CD4-positive, alpha-beta T cell treated with Interleukin-17A for 4 hours (primary cell): ENCODE results near the gene CCDC88B.
A peak's percentile ranks its signal among the peaks of the same experiment; 100 is the strongest.

Source experiments
- DNase-seq: peaks from one replicate; pipeline ENCODE4 v3.0.0-alpha.2; 2020; ENCODE audit warnings: mixed read lengths

CCDC88B gene

DNA sequence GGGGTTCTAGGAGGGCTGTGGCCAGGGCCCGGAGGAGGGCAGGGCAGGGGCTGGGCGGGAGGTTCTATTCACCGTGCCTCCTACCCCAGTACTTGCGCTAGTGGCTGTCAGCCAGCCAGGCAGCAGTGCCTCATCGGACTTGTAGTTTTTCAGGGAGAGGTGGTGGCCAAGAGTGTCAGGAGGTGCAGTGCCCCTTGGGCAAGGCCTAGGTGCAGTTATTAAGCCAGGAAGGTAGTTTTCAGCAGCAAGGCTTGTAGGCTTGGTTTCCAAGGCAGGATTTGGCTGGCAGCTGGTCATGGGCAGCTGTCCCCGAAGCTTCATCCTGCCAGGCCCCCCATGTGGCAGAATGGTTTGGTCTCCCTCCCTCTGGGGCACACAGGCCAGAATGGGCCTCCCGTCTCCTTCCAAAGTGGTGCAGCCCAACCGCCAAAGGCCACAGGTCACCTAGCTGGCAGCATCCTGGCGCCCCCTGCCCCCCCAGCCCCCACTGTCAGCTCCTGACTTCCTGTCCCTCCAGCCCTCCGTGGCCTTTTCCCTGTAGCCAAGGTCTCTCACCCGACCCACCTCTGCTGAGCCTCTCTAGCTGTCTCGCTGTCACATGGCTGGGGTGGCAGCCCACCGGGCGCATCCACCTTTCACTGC lies 8.5 kb downstream of the CCDC88B start:
- DNase-seq: no peak

- DNase-seq: no peak
Measured at GRCh38 chr11:64349025-64349387, 9.0 kb downstream of the CCDC88B start.

GRCh38 chr11:64349404-64349803 lies 9.4 kb downstream of the CCDC88B start:
- no peak for DNase-seq

DNA sequence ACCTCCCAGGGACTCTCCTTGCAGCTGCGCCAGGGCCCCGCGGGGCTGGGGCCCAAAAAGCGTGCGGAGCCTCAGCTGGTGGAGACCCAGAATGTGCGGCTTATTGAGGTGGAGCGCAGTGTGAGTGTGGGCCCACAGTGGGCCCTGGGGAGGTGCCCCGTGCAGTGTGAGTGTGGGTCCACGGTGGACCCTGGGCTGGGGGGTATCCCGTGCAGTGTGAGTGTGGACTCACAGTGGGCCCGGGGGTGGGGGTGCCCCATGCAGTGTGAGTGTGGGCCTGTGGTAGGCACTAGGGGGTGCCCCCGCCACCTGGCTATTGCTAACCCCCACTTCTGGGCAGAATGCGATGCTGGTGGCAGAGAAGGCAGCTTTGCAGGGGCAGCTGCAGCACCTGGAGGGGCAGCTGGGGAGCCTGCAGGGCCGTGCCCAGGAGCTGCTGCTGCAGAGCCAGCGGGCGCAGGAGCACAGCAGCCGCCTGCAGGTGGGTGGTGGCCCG lies 11.2 kb downstream of the CCDC88B start:
- no peak for DNase-seq

DNA sequence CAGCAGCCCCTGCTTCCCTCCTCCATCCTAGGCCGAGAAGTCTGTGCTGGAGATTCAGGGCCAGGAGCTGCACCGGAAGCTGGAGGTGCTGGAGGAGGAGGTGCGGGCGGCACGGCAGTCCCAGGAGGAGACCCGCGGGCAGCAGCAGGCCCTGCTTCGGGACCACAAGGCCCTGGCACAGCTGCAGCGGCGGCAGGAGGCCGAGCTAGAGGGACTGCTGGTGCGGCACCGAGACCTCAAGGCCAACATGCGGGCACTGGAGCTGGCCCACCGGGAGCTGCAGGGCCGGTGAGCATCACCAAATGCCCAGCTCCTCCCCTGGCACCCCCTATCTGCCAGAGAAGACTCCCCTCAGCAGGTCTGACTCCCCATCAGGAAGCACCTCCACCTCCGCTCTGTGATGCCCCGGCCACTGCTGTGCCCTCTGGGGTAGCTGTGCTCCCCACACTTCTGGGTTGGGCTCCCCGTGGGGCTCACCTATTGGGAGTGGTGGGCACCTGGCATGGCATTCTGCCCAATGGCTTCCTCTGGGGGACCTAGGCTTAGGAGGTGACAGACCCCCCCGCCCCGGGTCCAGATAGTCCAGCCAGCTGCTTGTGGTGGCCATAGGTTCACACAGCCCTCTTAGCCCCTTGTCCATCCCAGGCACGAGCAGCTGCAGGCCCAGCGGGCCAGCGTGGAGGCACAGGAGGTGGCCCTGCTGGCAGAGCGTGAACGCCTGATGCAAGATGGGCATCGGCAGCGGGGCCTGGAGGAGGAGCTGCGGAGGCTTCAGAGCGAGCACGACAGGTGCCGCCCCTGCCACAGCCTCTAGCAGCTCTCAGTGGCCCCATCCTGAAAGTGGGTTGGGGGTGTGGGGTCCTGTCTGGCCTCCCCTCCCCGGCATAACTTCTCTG lies 12.3 kb downstream of the CCDC88B start:
- DNase-seq: no peak

DNA sequence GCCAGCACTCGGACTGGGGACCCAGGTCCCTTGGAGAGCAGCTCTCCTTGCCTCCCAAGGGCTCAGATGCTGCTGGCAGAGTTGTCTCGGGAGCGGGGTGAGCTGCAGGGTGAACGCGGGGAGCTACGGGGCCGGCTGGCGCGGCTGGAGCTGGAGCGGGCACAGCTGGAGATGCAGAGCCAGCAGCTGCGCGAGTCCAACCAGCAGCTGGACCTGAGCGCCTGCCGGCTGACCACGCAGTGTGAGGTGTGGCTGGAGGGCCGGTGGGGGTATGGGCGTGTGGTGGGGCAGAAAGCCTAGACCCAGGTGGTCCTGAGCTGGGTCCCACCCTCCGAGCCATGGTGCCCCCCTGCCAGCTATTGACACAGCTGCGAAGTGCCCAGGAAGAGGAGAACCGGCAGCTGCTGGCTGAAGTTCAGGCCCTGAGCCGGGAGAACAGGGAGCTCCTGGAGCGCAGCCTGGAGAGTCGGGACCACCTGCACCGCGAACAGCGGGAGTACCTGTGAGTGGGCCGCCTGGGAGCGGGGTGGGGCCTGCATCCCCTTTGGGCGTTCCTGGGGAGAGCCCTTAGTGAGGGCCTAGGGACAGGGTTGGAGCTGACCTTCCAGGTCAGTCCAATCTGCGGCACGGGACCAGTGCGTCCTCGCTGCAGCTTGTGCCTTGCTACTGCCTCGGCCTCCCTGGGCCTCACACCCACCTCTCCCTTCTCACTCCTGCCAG lies 13.2 kb downstream of the CCDC88B start:
- no peak for DNase-seq

DNA sequence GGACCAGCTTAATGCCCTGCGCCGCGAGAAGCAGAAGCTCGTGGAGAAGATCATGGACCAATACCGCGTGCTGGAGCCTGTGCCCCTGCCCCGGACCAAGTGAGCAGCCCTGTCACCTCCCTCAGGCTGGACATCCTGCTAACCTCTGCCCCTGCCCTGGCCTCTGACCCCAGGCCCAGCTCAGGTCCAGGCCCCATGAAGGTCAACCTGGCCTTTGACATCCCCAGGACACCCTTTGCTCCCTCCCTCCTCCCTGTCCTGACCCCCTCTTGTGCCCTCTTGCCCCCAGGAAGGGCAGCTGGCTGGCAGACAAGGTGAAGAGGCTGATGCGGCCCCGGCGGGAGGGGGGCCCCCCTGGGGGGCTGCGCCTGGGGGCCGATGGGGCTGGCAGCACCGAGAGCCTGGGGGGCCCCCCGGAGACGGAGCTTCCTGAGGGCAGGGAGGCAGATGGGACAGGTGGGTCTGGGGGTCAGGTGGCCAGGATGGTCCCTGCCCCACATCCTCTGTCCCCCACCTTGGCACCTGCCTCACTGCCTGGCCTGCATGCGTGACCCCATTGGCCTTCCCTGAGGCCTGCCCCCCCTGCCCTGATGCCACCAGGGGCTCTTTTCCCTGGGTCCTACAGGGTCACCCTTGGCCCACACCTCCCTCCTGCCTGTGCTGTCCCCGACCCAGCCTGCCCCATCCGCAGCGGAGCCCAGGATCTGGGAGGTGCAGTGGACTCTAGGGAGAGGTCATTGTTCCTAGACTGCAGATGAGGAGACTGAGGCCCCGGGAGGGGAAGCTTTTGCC lies 13.9 kb downstream of the CCDC88B start:
- no peak for DNase-seq

DNA sequence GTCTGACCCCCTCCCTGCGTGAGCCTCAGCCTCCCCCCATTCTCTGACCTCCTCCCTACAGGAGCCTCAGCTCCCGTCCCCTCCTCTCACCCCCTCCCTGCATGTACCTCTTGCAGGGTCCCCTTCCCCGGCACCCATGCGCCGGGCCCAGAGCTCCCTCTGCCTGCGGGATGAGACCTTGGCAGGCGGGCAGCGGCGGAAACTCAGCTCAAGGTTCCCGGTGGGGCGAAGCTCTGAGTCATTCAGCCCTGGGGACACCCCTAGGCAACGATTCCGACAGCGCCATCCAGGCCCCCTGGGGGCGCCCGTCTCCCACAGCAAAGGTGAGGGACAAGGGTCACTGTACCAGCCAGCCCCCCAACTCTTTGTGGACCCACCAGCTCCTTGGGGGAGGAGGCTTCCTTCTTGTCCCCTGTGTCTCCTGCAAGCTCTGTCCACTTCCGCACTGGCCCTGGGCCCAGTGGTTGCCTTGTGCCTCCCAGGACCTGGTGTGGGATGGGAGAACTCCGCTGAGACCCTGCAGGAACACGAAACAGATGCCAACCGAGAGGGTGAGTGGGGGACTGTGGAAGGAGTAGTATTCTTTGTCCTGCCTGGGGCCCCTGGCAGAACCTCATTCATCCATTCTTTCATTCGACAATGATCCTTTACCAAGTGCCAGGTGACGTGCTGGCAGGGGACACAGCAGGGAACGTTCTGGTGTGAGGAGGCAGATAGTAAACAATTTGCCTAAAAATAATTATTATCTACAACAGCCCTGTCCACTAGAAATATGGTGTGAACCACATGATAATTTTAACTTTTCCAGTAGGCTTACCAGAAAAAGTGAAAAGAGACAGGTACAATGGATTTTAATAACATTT lies 15.3 kb downstream of the CCDC88B start:
- peak; percentile 60 for DNase-seq

DNA sequence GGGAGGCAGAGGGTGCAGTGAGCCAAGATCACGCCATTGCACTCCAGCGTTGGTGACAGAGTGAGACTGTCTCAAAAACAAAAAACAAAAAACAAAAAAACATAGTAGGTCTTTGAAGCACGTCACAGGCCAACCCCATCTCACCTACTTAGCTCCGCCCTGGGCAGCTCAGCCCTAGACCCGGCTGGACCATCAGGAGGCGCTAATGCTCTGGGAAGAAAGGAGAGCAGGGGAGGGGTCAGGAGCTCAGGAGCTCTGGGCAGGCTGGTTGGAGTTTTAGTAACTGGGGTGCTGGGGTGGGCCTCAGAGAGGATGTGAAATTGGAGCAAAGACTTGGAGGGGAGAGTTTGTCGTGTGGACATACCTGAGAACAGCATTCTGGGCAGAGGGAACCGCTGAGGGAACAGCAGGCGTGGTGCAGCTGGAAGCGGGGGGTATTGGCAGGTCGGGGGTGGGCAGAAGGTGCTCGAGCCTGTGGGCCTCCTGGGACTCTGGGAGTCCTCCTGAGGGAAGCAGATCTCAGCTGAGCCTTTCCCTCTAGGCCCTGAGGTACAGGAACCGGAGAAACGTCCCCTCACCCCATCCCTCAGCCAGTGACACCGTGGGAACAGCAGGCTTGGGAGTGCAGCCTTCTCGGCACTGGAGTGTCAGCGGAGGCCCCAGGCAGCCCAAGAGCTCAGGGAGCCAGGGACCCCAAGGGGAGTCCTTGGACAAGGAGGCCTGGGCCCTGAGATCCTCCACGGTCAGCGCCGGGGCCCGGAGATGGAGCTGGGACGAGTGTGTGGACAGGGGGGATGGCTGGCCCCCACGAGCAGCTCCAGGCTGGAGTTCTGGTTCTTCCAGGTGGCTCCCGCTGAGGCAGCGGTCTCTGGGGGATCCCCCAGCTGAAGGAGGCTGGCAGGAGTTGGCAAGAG lies 16.8 kb downstream of the CCDC88B start:
- DNase-seq: peak; percentile 26

DNA sequence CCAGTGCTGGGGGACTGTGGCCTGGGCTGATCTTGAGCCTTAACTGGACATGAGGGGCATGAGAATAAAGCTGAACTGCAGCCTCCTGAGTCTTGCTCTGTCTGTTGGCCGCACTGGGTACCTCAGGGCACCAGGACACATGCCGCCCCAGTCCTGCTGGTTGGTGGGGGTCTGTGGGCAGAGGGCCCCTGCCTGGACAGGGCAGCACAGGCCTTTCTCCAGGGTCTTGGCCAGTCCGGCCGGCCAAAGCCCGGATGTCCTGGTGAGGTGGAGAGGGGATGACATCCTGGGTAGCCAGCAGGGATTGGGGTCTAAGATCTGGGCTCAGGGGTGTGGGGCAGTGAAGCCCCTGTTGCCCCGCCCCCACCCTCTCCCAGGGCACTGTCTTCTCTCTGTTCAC lies 17.4 kb downstream of the CCDC88B start:
- DNase-seq: no peak

- peak; percentile 71 for DNase-seq
Measured at GRCh38 chr11:64357904-64358535, 18.0 kb downstream of the CCDC88B start.

GRCh38 chr11:64358536-64358906 lies 18.5 kb downstream of the CCDC88B start:
- DNase-seq: no peak

DNA sequence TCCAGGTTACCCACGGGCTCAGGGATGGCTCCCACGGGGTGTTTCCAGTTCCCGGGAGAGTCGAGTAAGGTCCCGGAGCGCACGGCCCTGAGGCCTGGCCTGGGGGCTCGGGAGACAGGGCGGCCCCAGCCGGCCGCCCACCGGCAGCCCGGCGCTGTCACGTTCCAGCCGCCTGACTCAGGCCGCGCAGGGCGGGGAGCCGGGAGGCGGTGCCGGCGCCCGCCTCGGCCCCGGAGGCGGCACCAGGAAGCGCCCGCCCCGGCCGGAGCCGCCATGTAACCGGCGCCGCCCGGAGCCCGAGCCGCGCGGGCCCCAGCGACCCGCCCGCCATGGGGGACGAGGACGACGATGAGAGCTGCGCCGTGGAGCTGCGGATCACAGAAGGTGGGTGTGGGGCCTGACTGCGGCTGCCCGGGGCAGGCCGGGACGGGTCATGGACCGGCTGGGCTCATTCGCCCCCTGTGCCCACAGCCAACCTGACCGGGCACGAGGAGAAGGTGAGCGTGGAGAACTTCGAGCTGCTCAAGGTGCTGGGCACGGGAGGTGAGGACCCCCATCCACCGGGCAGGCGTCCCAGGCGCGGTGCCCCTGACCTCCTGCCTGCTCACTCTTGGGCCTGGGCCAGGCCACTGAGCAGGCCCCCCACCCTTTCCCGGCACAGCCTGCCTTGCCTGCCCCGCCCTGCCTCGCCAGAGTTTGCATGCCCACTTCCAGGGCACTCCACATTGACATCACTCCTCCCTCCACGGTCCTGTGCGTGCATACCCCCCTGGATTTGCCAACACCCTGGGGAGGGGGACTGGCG lies 19.1 kb downstream of the CCDC88B start, which contains the start of gene RPS6KA4:
RPS6KA4 (plus strand) TSS at position 256 of the 805 bp plus-strand sequence; CDS start at position 330, 74 bp downstream.
- peak; percentile 70 for DNase-seq

DNA sequence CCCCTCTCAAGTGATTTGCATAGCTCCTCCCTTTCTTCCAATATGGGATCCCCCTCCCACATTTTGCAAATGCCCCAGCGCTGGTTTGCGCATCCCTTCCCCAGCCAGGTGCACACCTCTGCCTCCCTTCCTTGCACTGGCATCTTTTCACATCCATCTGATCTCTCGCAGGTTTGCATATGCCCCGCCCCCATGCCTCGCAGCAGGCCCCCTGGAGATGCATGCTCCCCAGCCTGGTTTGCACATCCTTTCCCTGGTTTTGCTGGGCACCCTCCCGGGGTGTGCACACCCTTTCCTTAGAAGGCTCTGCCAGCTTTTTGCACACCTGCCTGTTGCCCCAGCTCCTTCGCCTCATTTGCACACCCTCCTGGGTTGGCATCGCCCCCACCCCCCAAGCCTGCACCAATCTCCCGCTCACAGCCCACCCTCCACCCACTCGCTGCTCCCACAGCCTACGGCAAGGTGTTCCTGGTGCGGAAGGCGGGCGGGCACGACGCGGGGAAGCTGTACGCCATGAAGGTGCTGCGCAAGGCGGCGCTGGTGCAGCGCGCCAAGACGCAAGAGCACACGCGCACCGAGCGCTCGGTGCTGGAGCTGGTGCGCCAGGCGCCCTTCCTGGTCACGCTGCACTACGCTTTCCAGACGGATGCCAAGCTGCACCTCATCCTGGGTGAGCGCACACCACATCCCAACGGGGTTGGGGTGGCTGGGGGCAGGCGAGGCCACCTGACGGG lies 19.9 kb downstream of the CCDC88B start:
- DNase-seq: peak; percentile 54

DNA sequence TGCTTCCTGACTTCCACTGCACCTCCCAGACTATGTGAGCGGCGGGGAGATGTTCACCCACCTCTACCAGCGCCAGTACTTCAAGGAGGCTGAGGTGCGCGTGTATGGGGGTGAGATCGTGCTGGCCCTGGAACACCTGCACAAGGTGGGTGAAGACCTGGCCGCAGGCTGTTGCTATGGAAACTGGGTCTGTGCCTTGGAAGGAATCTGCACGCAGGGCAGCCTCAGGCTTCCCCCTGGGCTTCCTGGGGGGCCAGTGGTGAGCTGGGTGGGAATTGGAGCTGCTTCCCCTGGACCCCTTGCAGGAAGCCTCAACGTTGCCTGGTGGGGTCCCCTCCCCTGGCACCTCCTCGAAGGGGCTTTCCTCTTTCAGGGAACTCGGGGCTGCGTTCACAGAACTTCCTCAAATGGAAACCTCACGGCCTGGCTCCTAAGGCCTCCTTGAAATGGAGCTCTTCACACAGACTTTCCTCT lies 20.5 kb downstream of the CCDC88B start:
- DNase-seq: no peak

DNA sequence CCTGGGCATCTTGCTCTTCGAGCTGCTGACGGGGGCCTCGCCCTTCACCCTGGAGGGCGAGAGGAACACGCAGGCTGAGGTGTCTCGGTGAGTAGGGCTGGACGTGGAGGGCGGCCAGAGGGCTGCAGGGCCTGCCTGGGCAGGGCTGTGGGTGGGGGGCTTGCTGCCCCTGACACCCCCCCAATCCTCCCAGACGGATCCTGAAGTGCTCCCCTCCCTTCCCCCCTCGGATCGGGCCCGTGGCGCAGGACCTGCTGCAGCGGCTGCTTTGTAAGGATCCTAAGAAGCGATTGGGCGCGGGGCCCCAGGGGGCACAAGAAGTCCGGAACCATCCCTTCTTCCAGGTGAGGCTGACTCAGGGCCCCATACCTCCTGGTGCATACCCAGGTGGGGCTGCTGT lies 21.7 kb downstream of the CCDC88B start:
- no peak for DNase-seq

DNA sequence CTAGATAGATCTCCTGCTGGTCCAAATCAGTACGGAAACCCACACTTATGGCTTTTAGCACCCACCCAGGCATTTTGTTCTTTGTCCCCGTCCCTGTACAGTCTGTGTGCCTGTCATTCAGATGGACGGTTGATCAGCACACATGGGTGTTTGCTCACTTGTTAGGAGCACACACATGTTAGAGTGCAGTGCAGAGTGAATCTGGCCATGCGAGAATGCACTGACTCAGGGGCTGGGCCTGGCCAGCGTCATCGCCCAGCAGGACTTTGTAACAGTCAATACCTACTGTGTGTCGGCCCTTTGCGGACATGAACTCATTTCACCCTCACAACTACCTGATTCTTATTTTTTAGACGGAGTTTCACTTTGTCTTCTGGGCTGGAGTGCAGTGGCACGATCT lies 22.3 kb downstream of the CCDC88B start:
- no peak for DNase-seq

DNA sequence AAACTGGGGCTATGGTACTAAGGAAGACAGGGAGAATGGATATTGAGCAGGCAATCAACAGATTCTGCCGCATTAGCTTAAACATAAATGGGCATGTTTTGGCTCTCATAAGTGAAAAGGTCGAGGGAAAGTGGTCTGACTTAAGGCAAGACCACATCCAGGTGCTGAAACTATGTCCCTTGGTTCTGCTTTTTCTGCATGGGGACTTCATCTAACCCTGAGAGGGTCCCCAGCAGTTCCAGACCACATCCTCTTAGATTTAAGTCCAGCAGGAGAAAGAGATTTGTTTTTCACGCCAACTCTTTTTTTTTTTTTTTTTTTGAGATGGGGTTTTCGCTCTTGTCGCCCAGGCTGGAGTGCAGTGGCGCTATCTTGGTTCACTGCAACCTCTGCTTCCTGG lies 24.4 kb downstream of the CCDC88B start:
- no peak for DNase-seq
